ENCODE results near the gene KCNF1. TPM values are rescaled to one million over a fixed set of nuclear protein-coding genes. Genes with fewer than 3 reads are reported as not detected.

The KCNF1 gene
- total and polyA plus RNA-seq, 2 of the 8 experiments (the other 6 are each of a cell fraction or from before 2014, with no cell fraction given): 0.48 to 1.5 TPM

DNA sequence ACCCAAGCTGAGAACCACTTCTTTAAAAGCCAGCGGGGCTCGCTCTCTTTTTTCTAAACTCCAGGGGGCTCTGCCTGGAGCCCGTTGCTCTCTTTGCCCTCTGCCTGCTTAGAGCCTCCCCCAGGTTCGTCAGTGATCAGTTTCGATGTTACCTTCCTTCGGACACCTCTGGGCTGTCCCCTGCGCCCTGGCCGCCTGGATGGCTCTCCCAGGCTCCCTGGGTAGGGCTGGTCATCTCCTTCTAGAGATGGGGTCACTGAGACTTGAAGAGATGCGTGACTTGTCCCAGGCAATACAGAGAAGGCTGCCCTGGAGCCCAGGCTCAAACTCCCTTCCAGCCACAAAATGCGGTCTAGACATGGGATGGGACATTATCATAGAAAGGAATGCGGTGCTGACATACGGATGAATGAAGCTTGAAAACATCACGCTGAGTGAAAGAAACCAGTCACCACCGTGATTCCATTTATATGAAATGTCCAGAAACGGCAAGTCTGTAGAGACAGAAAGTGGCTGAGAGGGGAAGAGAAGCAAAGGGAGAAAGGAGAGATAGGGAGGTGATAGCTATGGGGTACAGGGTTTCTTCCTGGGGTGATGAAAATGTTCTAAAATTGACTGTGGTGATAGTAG lies 14.6 kb downstream of the KCNF1 start (continued):
- no peak for TF ChIP-seq SRF (IDR thresholded peaks at IDR 0.05; ENCODE audit: low read depth, low read length)
- TF ChIP-seq, protein P1, sequence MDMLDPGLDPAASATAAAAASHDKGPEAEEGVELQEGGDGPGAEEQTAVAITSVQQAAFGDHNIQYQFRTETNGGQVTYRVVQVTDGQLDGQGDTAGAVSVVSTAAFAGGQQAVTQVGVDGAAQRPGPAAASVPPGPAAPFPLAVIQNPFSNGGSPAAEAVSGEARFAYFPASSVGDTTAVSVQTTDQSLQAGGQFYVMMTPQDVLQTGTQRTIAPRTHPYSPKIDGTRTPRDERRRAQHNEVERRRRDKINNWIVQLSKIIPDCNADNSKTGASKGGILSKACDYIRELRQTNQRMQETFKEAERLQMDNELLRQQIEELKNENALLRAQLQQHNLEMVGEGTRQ (IDR thresholded peaks at IDR 0.05; ENCODE audit: low read length): no peak
- TF ChIP-seq CHD2 (IDR thresholded peaks at IDR 0.05; ENCODE audit: low read length): no peak
- TF ChIP-seq POU5F1 (IDR thresholded peaks at IDR 0.05; ENCODE audit: low read depth, low read length): no peak
- no peak for TF ChIP-seq POLR2AphosphoS5 (IDR thresholded peaks at IDR 0.05; ENCODE audit: low read depth, low read length)
